CD4-positive, alpha-beta T cell (primary cell): ENCODE results near the gene TMED10. TPM values are rescaled to one million over a fixed set of nuclear protein-coding genes. Genes with fewer than 3 reads are reported as not detected.

Experiments
- ATAC-seq: fragments of 200-7000 bp; cut with Tn5 transposase; one replicate; pipeline ENCODE4 v1.10.0; 2022; ENCODE audit warnings: mild to moderate bottlenecking; ENCODE audit not compliant: poor library complexity
- CTCF ChIA-PET: fragments of 350-600 bp; sonication (Branson Sonifier 250); formaldehyde crosslinking; loops from one replicate; lab custom pipeline; 2021; ENCODE audit warnings: antibody characterized with exemption, inconsistent platforms; lab: Charles Lee
- POLR2A ChIA-PET: fragments of 350-600 bp; sonication (Branson Sonifier 250); formaldehyde crosslinking; loops from one replicate; lab custom pipeline; 2021; ENCODE audit warnings: antibody characterized with exemption, inconsistent platforms; lab: Charles Lee
- DNase-seq, 14 experiments: peaks; one replicate each; pipeline ENCODE4 v3.0.0-alpha.2; 2013 to 2020; ENCODE audit warnings: mixed read lengths in 2 of 14
- H3K27ac ChIP-seq, 2 donors: one replicate each; pipeline versions ENCODE4 v1.5.1 to v1.7.0; 2013; ENCODE audit warnings: low read length in 2 of 2, low read depth in 1 of 2, mild to moderate bottlenecking in 1 of 2
- H3K27me3 ChIP-seq, 2 experiments: 1 replicate in 1 of 2; 2 replicates in 1 of 2; pipeline versions ENCODE4 v1.6.1 to v1.7.0; 2013; ENCODE audit warnings: low read length in 2 of 2, control low read depth in 1 of 2, mild to moderate bottlenecking in 1 of 2, moderate library complexity in 1 of 2; ENCODE audit not compliant: insufficient read depth in 2 of 2, control insufficient read depth in 1 of 2
- H3K36me3 ChIP-seq: one replicate; pipeline ENCODE4 v1.6.1; 2013; ENCODE audit warnings: low read length, control low read depth; ENCODE audit not compliant: insufficient read depth
- H3K4me1 ChIP-seq: one replicate; pipeline ENCODE4 v1.6.1; 2013; ENCODE audit warnings: low read length, control low read depth; ENCODE audit not compliant: insufficient read depth
- H3K4me3 ChIP-seq: one replicate; pipeline ENCODE4 v1.5.1; 2013; ENCODE audit warnings: mild to moderate bottlenecking, low read length, moderate library complexity
- H3K9me3 ChIP-seq, 2 experiments: 1 replicate in 1 of 2; 2 replicates in 1 of 2; pipeline versions ENCODE4 v1.6.1 to v1.7.0; 2013; ENCODE audit warnings: low read length in 2 of 2, mild to moderate bottlenecking in 2 of 2, control low read depth in 1 of 2, moderate library complexity in 1 of 2; ENCODE audit not compliant: control insufficient read depth in 1 of 2, insufficient read depth in 1 of 2
- H3K27ac Mint-ChIP-seq: one replicate; pipeline ENCODE4 v1.8.0; 2020; ENCODE audit warnings: mixed read lengths
- H3K27me3 Mint-ChIP-seq: one replicate; pipeline ENCODE4 v1.8.0; 2021; ENCODE audit warnings: mixed read lengths
- H3K36me3 Mint-ChIP-seq: one replicate; pipeline ENCODE4 v1.8.0; 2021; ENCODE audit warnings: low read depth, mixed read lengths
- H3K4me1 Mint-ChIP-seq: one replicate; pipeline ENCODE4 v1.8.0; 2021; ENCODE audit warnings: low read depth, mixed read lengths
- H3K4me3 Mint-ChIP-seq: one replicate; pipeline ENCODE4 v1.8.0; 2020; ENCODE audit warnings: mild to moderate bottlenecking, mixed read lengths
- H3K9me3 Mint-ChIP-seq: one replicate; pipeline ENCODE4 v1.8.0; 2020; ENCODE audit warnings: mixed read lengths
- CTCF ChIP-seq: fragments of 200-600 bp; IDR thresholded peaks from one replicate; pipeline ENCODE4 v1.8.0; 2022; ENCODE audit warnings: antibody characterized with exemption, mild to moderate bottlenecking
- intact Hi-C, 2 experiments: fragments of 100-400 bp; cut with DNase I in 1 of 2; cut with micrococcal nuclease in 1 of 2; formaldehyde crosslinking; loops; one replicate each; pipeline versions ENCODE4 v1.15.1 to v1.9.0; 2023 to 2025; cut with DNase I, micrococcal nuclease
- total RNA-seq, 174 experiments: library from RNA in 2 of 174; stranded (reverse) in 2 of 174; gene quantifications; one replicate each; pipeline ENCODE4 v1.2.3 and lab custom pipeline; 2021 to 2026

Gene TMED10
- total RNA-seq, 2 experiments from 2014 or later, result 153 to 156 TPM

- H3K27ac Mint-ChIP-seq, result peak overlapping the region; percentile 79
- H3K4me3 Mint-ChIP-seq, result no peak overlapping the region
- TF ChIP-seq CTCF, result no peak
- no peaks in the 10 kb centered on the region for H3K27me3 Mint-ChIP-seq
- H3K27me3 ChIP-seq, result no peaks in the 10 kb centered on the region
- H3K27ac ChIP-seq, result no peak overlapping the region
- H3K9me3 Mint-ChIP-seq, result no peaks in the 10 kb centered on the region
- POLR2A ChIA-PET, result interaction anchor here (1.0 to 1.3 kb wide), 2 partner anchors 18 to 31 kb away, joined by 3 to 5 read pairs; partner anchors contain the start of genes NEK9 and TMED10
- DNase-seq (peak in 4 of 14 experiments; percentile 11 to 66 (median 60)), ATAC-seq (peak; percentile 76)
- H3K36me3 Mint-ChIP-seq, result peaks cover 66% of the 10 kb centered on the region
- peaks cover 72% of the 10 kb centered on the region for H3K4me1 Mint-ChIP-seq
- peaks cover 28% of the 10 kb centered on the region for H3K36me3 ChIP-seq
- H3K4me3 ChIP-seq, result no peak overlapping the region
- H3K9me3 ChIP-seq, result no peaks in the 10 kb centered on the region
- CTCF ChIA-PET, result interaction anchor here (1.0 to 1.7 kb wide), 3 partner anchors 13 to 162 kb away, joined by 3 to 4 read pairs (median 3); no protein-coding TSS in a partner anchor
- peaks cover 31% of the 10 kb centered on the region for H3K4me1 ChIP-seq
- intact Hi-C loops, result loop anchor here in 1 of 2 experiments (5.0 kb wide), 1 partner anchor 32 kb away; the partner anchor contains the start of gene TMED10
Observed at GRCh38 chr14:75144944-75145343, 31.5 kb downstream of the TMED10 start.

- no peaks in the 10 kb centered on the region for H3K9me3 ChIP-seq
- Mint-ChIP-seq H3K9me3 (no peaks in the 10 kb centered on the region), H3K36me3 (peaks cover 60% of the 10 kb centered on the region), H3K4me1 (peaks cover 77% of the 10 kb centered on the region), H3K27me3 (no peaks in the 10 kb centered on the region), H3K4me3 (no peak overlapping the region), H3K27ac (peak overlapping the region; percentile 56)
- ATAC-seq (no peak), DNase-seq (no peak)
- H3K4me1 ChIP-seq, result peaks cover 31% of the 10 kb centered on the region
- intact Hi-C loops, result loop anchor here in 1 of 2 experiments (2.0 to 5.0 kb wide), 2 partner anchors 33 to 89 kb away; partner anchors contain the start of gene TMED10
- POLR2A ChIA-PET, result interaction anchor here (0.8 kb wide), 1 partner anchor 150 kb away, joined by 4 read pairs; no protein-coding TSS in a partner anchor
- CTCF ChIA-PET, result interaction anchor here (1.7 to 2.3 kb wide), 2 partner anchors 151 to 163 kb away, joined by 4 to 9 read pairs; no protein-coding TSS in a partner anchor
- H3K27me3 ChIP-seq, result no peaks in the 10 kb centered on the region
- peaks cover 20% of the 10 kb centered on the region for H3K36me3 ChIP-seq
- no peak overlapping the region for H3K4me3 ChIP-seq
- no peak for TF ChIP-seq CTCF
- H3K27ac ChIP-seq, result no peak overlapping the region
Observed at GRCh38 chr14:75143761-75144527, 32.5 kb downstream of the TMED10 start.

- Histone ChIP-seq H3K4me1 (peaks cover 28% of the 10 kb centered on the region), H3K4me3 (no peak overlapping the region), H3K9me3 (no peaks in the 10 kb centered on the region), H3K27me3 (no peaks in the 10 kb centered on the region), H3K27ac (no peak overlapping the region), H3K36me3 (peaks cover 16% of the 10 kb centered on the region)
- Mint-ChIP-seq H3K4me1 (peaks cover 77% of the 10 kb centered on the region), H3K27me3 (no peaks in the 10 kb centered on the region), H3K27ac (peak overlapping the region; percentile 63), H3K36me3 (peaks cover 50% of the 10 kb centered on the region), H3K9me3 (no peaks in the 10 kb centered on the region), H3K4me3 (no peak overlapping the region)
- intact Hi-C loops, result loop anchor here in 1 of 2 experiments (1.0 to 5.0 kb wide), 4 partner anchors 10 to 154 kb away; partner anchors contain the start of gene TMED10
- ChIA-PET POLR2A (interaction anchor here (1.6 to 2.3 kb wide), 2 partner anchors 33 to 161 kb away, joined by 5 to 6 read pairs; no protein-coding TSS in a partner anchor), CTCF (interaction anchor here (1.1 to 2.3 kb wide), 9 partner anchors 13 to 161 kb away, joined by 3 to 9 read pairs (median 4); no protein-coding TSS in a partner anchor)
- DNase-seq, result no peak
- no peak for ATAC-seq
- TF ChIP-seq CTCF, result no peak
Observed at GRCh38 chr14:75142494-75142893, 33.9 kb downstream of the TMED10 start.
